Panc1 (cell line): ENCODE results near the gene AGRP.

Experiments
- CTCF ChIP-seq: fragments of 450-650 bp; IDR thresholded peaks from 2 replicates; pipeline ENCODE4 v1.5.1; 2017; ENCODE audit warnings: mild to moderate bottlenecking
- POLR2AphosphoS5 ChIP-seq: IDR thresholded peaks from 2 replicates; pipeline ENCODE4 v1.6.1; 2012; ENCODE audit warnings: mild to moderate bottlenecking, low read depth, low read length, moderate library complexity
- REST ChIP-seq, 2 experiments: IDR thresholded peaks; 2 replicates each; pipeline ENCODE4 v1.6.1; 2011 to 2012; ENCODE audit warnings: low read depth in 2 of 2, control low read depth in 1 of 2, low read length in 1 of 2, mild to moderate bottlenecking in 1 of 2, moderate library complexity in 1 of 2; ENCODE audit not compliant: insufficient read depth in 1 of 2
- SIN3A ChIP-seq: IDR thresholded peaks from 2 replicates; pipeline ENCODE4 v1.6.1; 2012; ENCODE audit warnings: low read depth, mild to moderate bottlenecking, low read length, moderate library complexity, borderline replicate concordance; ENCODE audit not compliant: insufficient read depth
- TCF7L2 ChIP-seq: IDR thresholded peaks from 2 replicates; pipeline ENCODE4 v1.6.1; 2011; ENCODE audit warnings: mild to moderate bottlenecking, low read depth, low read length, inconsistent platforms

GRCh38 chr16:67504031-67505021, 21.0 kb upstream of the AGRP start:
- no peak for TF ChIP-seq REST (IDR thresholded peaks at IDR 0.05; ENCODE audit: insufficient read depth in 1 of 2, low read depth in 2 of 2, low read length in 1 of 2)
- TF ChIP-seq CTCF, result no peak
- TF ChIP-seq POLR2AphosphoS5, result no peak
- no peak for TF ChIP-seq TCF7L2
- no peak for TF ChIP-seq SIN3A
